Lower leg skin (tissue), 4 donors: ENCODE results near the gene ATF7. TPM values are rescaled to one million over a fixed set of nuclear protein-coding genes. Genes with fewer than 3 reads are reported as not detected.
"Not testable (repeated sequence)": the region's sequence is repeated elsewhere in the genome, so short reads cannot be mapped to it uniquely, and the experiment has no call there.

ENCODE experiments used
- DNase-seq, 2 donors: peaks; one replicate each; pipeline ENCODE4 v3.0.0-alpha.2; 2019; ENCODE audit warnings: low spot score in 2 of 2
- H3K4me3 ChIP-seq: fragments of 200-600 bp; sonication (generic); 2 replicates; pipeline ENCODE4 v1.5.1; 2017; ENCODE audit warnings: mild to moderate bottlenecking, low read depth; ENCODE audit not compliant: poor library complexity, severe bottlenecking
- POLR2A ChIP-seq, 2 donors: fragments of 450-650 bp; IDR thresholded peaks; one replicate each; pipeline ENCODE4 v1.6.1; 2016 to 2017; ENCODE audit warnings: antibody characterized with exemption in 2 of 2, mild to moderate bottlenecking in 1 of 2, moderate library complexity in 1 of 2
- WGBS, 2 donors: methylation state at CpG; one replicate each; pipeline ENCODE4 v1.1.5; 2018; 5-methylcytosine and 5-hydroxymethylcytosine counted together
- intact Hi-C: fragments of 100-400 bp; cut with DNase I; formaldehyde crosslinking; loops from one replicate; pipeline ENCODE4 v1.15.0; 2023; ENCODE audit warnings: low total_unique reads
- total RNA-seq, 4 donors: library from RNA; depleted of rRNA; stranded (reverse); fragments of >200 nt; gene quantifications; one replicate each; pipeline ENCODE4 v1.1.0, GENCODE V29; 2016
- TF ChIP-seq, protein P1 (sequence below), 3 donors: fragments of 450-650 bp; IDR thresholded peaks; one replicate each; pipeline ENCODE4 v1.5.1; 2016; ENCODE audit warnings: antibody characterized with exemption in 3 of 3, mild to moderate bottlenecking in 3 of 3, moderate library complexity in 2 of 3

The ATF7 gene
- total RNA-seq, 4 donors from 2014 or later, result 25.1 to 34.4 (median 29.0) TPM

DNA sequence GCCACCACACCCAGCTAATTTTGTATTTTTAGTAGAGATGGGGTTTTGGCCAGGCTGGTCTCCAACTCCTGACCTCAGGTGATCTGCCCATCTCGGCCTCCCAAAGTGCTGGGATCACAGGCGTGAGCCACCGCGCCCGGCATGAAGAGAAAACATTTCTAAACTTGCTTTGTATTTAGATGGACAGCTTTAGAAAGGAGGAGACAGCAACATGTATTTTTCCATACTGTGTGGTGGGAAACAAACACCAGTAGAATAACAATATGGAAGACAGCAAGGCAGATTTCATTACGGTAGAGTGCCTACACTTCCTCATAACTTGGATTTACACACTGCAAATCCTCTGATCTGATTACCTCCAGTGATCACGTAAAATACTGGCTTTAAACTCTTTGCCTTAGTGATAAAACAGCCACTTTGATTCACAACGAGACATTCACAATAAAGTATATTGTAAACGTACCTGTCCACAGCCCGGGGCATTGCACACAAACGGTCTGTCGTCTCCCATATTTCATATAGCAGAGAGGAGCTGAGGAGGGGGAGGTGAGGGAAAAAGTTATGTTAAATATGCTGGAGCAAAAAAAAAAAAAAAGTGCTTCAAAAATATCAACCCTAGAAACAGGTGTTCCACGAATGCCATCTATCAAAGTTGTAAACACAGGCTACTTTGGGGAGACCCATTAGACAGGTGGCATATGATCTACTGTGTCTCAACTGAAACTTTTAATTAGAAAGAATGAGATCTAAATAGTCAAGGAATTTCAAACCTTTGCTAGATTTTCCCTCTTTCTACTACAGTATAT, 25.5 kb downstream of the ATF7 start:
- no peak for DNase-seq
- H3K4me3 ChIP-seq, result no peak overlapping the region
- TF ChIP-seq, protein P1, sequence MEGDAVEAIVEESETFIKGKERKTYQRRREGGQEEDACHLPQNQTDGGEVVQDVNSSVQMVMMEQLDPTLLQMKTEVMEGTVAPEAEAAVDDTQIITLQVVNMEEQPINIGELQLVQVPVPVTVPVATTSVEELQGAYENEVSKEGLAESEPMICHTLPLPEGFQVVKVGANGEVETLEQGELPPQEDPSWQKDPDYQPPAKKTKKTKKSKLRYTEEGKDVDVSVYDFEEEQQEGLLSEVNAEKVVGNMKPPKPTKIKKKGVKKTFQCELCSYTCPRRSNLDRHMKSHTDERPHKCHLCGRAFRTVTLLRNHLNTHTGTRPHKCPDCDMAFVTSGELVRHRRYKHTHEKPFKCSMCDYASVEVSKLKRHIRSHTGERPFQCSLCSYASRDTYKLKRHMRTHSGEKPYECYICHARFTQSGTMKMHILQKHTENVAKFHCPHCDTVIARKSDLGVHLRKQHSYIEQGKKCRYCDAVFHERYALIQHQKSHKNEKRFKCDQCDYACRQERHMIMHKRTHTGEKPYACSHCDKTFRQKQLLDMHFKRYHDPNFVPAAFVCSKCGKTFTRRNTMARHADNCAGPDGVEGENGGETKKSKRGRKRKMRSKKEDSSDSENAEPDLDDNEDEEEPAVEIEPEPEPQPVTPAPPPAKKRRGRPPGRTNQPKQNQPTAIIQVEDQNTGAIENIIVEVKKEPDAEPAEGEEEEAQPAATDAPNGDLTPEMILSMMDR (IDR thresholded peaks at IDR 0.05), result no peak
- TF ChIP-seq POLR2A (IDR thresholded peaks at IDR 0.05), result no peak

DNA sequence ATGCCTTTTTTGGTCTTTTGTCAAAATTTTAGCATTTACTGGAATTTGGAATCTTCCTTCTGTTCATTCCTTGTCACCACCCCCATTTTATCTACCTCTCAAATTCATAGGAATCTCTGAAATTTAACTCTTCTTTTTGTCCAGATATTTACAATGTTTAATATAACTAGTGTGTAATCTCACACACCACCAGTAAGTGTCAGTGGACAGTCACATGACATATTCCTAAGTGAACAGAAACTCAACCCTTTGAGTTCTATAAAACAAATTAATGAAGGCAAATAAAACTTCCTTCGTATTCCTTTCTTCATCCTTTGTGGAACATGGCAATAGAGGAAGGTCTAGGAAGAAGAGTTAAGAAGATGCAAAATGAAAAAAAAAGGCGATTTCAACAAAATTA, 26.6 kb downstream of the ATF7 start:
- H3K4me3 ChIP-seq, result no peak overlapping the region
- 77 to 82% methylated on average over 2 of the region's 2 CpGs for WGBS, 2 donors
- DNase-seq, result no peak
- intact Hi-C loops, result no loop called here
- no peak for TF ChIP-seq POLR2A (IDR thresholded peaks at IDR 0.05)
- TF ChIP-seq, protein P1 (IDR thresholded peaks at IDR 0.05), result no peak

More for the DNA sequence above, 25.5 kb downstream of the ATF7 start:
- intact Hi-C loops, result no loop called here
- 84 to 86% methylated on average over 13 of the region's 13 CpGs for WGBS, 2 donors

GRCh38 chr12:53598971-53599370, 27.2 kb downstream of the ATF7 start:
- WGBS, 2 donors, result 97 to 100% methylated on average over 2 of the region's 2 CpGs
- H3K4me3 ChIP-seq, DNase-seq, intact Hi-C loops: not testable (repeated sequence)

- intact Hi-C loops, result no loop called here
- H3K4me3 ChIP-seq, result no peak overlapping the region
- no peak for TF ChIP-seq POLR2A (IDR thresholded peaks at IDR 0.05)
- TF ChIP-seq, protein P1 (IDR thresholded peaks at IDR 0.05), result no peak
- 22 to 44% methylated on average over 3 of the region's 3 CpGs for WGBS, 2 donors
- no peak for DNase-seq
Measured at GRCh38 chr12:53596920-53597363, 29.2 kb downstream of the ATF7 start.

DNA sequence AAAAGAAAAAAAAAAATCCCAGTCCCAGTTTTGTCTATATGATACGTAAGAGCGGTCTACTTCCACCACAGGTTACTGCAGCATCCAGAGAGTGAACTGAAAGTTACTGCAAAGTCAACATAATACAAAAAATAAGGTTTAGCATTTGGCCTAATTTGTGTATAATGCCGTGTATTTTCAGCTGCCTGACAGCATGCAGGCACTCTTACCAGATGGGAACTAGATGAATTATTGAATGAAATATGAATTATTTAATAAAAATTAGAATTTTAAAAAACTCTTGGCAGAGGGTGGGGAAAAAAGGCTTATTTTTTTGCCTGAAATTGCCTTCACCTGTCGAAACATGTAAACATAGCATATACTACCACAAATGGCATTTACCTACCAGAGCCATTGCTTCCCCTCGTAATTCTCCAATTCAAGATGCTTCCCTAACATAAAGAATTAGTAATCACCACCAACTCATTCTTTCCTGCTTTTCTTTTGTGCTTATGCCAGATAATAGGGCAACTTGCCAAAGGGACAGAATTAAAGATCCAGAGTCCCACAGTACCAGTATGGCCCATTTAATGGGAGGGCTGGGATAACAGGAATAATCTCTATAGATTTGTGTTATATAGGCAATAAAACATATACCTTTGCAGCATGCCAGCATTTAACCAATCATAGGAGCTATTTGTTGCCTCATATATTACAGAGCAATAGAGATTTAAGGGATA, 31.1 kb downstream of the ATF7 start:
- DNase-seq, result no peak
- intact Hi-C loops, result no loop called here
- H3K4me3 ChIP-seq, result no peak overlapping the region
- WGBS, 2 donors, result 87 to 90% methylated on average over 5 of the region's 5 CpGs
- TF ChIP-seq, protein P1 (IDR thresholded peaks at IDR 0.05), result no peak
- TF ChIP-seq POLR2A (IDR thresholded peaks at IDR 0.05), result no peak

DNA sequence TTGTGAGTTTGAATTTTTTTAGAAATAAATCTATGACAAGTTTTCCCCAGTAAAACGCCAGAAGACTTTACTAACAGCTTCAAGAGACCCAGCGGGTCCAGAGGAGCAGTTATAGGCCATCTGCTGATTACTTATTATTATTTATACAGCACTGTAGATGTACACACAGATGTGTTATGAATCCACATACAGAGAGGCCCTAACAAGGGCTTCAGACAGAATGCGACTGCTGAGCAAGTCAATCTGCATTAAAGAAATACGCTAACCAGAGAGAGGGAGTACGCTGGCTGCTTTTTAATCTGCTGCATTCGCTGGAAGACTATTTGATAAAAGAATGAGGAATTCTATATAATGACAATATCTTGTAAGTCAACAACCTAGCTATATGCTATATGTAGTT, 32.5 kb downstream of the ATF7 start:
- no peak for TF ChIP-seq POLR2A (IDR thresholded peaks at IDR 0.05)
- TF ChIP-seq, protein P1 (IDR thresholded peaks at IDR 0.05), result no peak
- no peak overlapping the region for H3K4me3 ChIP-seq
- intact Hi-C loops, result no loop called here
- whole genome bisulfite sequencing, 2 donors, result 94% methylated on average over 6 of the region's 6 CpGs
- no peak for DNase-seq
